ENCODE results near the gene KRIT1. TPM values are rescaled to one million over a fixed set of nuclear protein-coding genes. Genes with fewer than 3 reads are reported as not detected.

KRIT1 gene
- total RNA-seq, 1 donor from 2014 or later: 43.5 TPM

DNA sequence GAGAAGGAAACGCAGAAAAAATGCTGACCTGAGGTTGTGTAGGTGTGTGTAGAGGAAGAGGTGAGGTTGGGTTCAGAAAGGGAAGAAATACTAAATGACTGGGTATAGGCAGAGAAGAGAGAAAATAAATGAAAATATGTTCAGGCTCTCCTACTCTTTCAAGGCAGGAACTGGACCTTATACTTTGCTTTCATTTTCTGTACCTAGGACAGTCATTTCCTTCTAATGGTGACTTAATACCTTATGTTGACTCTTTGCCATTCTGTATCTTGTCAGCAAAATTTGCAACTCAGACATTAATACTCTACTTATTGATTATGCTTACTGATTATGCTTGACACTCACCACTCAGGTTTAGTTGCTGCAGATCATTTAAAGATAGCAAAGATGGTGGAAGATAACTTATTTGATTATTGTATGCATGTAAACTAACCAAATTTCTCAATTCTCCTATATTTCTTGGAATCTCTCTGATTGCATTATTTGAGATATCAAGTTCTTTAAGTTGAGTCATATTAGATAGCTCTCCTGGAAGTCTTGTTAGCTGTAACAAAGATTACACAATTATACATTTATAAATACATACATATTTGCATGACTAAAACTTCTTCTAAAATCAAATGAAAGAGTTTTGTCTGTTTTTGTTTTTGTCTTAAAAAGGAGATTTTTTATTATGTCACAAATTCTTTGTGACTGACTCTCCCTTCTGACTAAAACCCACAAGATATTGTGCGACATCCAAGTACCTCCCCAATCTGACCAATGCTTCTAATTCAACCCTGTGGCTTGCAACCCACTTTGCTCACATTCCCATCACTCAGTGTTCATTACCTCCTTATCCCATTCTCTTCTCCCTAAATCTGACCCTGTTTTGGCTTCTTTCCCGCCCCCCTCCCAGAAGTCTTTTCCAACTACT is 86.8 kb downstream of the KRIT1 start:
- H3K36me3 Mint-ChIP-seq: no peaks in the 10 kb centered on the region
- no peaks in the 10 kb centered on the region for H3K4me1 Mint-ChIP-seq (ENCODE audit: unreplicated experiment)
- no peak overlapping the region for H3K27ac Mint-ChIP-seq
- peaks cover 4% of the 10 kb centered on the region for H3K27me3 Mint-ChIP-seq
- no peak overlapping the region for H3K4me3 Mint-ChIP-seq
- H3K9me3 Mint-ChIP-seq: peaks cover 3% of the 10 kb centered on the region
- DNase-seq (ENCODE audit: extremely low spot score, unreplicated experiment): no peak
- TF ChIP-seq CTCF (conservative IDR thresholded peaks at IDR 0.05): no peak

GRCh38 chr7:92156990-92157389 is 88.7 kb downstream of the KRIT1 start:
- Mint-ChIP-seq H3K4me1 (ENCODE audit: unreplicated experiment) (no peaks in the 10 kb centered on the region), H3K9me3 (peaks cover 3% of the 10 kb centered on the region), H3K27me3 (peaks cover 4% of the 10 kb centered on the region), H3K36me3 (no peaks in the 10 kb centered on the region), H3K27ac (no peak overlapping the region), H3K4me3 (no peak overlapping the region)
- DNase-seq (ENCODE audit: extremely low spot score, unreplicated experiment): no peak
- no peak for TF ChIP-seq CTCF (conservative IDR thresholded peaks at IDR 0.05)

DNA sequence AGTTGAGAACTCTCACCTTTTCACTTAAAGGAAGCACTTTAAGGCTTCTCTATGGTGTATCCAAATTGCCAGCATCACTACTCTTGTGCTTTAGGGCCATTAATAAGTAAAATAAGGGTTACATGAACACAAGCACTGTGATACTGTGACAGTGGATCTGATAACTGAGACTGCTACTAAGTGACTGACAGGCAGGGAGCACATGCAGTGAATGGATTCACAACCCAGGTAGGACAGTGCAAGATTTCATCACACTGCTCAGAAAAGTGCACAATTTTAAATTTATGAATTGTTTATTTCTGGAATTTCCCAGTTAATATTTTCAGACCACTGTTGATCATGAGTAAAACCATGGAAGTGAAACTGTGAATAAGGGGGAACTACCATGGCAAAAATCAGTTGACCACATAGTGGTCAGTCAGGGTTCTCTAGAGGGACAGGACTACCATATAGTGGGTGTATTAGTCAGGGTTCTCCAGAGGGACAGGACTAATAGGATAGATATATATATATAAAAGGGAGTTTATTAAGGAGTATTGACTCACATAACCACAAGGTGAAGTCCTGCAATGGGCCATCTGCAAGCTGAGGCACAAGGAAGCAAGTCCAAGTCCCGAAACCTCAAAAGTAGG is 90.5 kb downstream of the KRIT1 start:
- no peaks in the 10 kb centered on the region for H3K4me1 Mint-ChIP-seq (ENCODE audit: unreplicated experiment)
- H3K27me3 Mint-ChIP-seq: no peaks in the 10 kb centered on the region
- H3K4me3 Mint-ChIP-seq: no peak overlapping the region
- no peaks in the 10 kb centered on the region for H3K9me3 Mint-ChIP-seq
- TF ChIP-seq CTCF (conservative IDR thresholded peaks at IDR 0.05): no peak
- H3K27ac Mint-ChIP-seq: no peak overlapping the region
- no peaks in the 10 kb centered on the region for H3K36me3 Mint-ChIP-seq
- DNase-seq (ENCODE audit: extremely low spot score, unreplicated experiment): no peak

DNA sequence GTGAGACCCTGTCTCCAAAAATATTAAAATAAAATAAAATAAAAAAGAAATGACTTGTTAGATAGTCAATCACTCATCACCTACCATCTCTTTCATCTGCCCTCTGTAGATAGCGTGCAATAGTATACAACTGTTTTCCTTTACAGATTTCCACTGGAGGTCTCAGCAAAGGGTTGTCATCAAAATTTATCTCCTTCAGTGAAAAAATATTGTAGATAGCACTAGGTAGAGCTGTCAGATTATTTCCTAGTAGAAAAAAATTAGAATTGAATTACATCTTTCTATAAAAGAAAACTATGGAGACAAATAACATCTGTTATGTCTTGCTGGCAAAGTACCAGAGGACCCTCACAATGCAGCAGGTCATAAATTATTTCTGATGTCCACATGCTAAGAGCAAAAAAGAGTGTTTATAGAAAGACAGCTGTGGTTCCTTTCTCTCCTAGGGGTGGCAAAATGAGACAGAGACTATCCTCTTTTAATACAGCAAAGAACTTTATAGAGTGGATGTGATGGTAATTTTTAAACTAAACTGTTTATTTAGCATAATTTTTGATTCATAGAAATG is 95.2 kb downstream of the KRIT1 start:
- Mint-ChIP-seq H3K4me1 (ENCODE audit: unreplicated experiment) (no peaks in the 10 kb centered on the region), H3K36me3 (no peaks in the 10 kb centered on the region), H3K9me3 (no peaks in the 10 kb centered on the region), H3K27me3 (no peaks in the 10 kb centered on the region), H3K27ac (no peak overlapping the region), H3K4me3 (no peak overlapping the region)
- no peak for TF ChIP-seq CTCF (conservative IDR thresholded peaks at IDR 0.05)
- DNase-seq (ENCODE audit: extremely low spot score, unreplicated experiment): no peak

GRCh38 chr7:92149736-92150239 is 95.9 kb downstream of the KRIT1 start:
- TF ChIP-seq CTCF (conservative IDR thresholded peaks at IDR 0.05): no peak
- Mint-ChIP-seq H3K4me3 (no peak overlapping the region), H3K9me3 (no peaks in the 10 kb centered on the region), H3K27ac (no peak overlapping the region), H3K36me3 (no peaks in the 10 kb centered on the region), H3K4me1 (ENCODE audit: unreplicated experiment) (no peaks in the 10 kb centered on the region), H3K27me3 (no peaks in the 10 kb centered on the region)
- DNase-seq (ENCODE audit: extremely low spot score, unreplicated experiment): no peak

Small RNA genes within 50 kb of the gene (microRNA-seq; reads per million reads assigned to microRNA genes)
- not detected for gene MIR1285-1

Other genes starting within 250 kb of the KRIT1 start
- gene CYP51A1, start 111.4 kb downstream of the KRIT1 start, total RNA-seq (ENCODE audit: low replicate concordance): 82.8 and 83.0 TPM in 2 replicates
- gene LRRD1, start 66.8 kb downstream of the KRIT1 start, total RNA-seq (ENCODE audit: low replicate concordance): 0.19 TPM in 1 of 2 replicates, not detected in the other
- 58.7 and 65.0 TPM in 2 replicates for gene ANKIB1, start 60 bp upstream of the KRIT1 start, total RNA-seq (ENCODE audit: low replicate concordance)
- gene GATAD1, start 201.6 kb upstream of the KRIT1 start, total RNA-seq (ENCODE audit: low replicate concordance): 27.8 and 38.9 TPM in 2 replicates
- 0.12 and 1.2 TPM in 2 replicates for gene ERVW-1, start 232.0 kb upstream of the KRIT1 start, total RNA-seq (ENCODE audit: low replicate concordance)